Renal cortical epithelial cell (primary cell): ENCODE data around the gene B4GALNT1. TPM values are rescaled to one million over a fixed set of nuclear protein-coding genes. Genes with fewer than 3 reads are reported as not detected.
"Not testable (repeated sequence)": the region's sequence is repeated elsewhere in the genome, so short reads cannot be mapped to it uniquely, and the experiment has no call there.

Experiments used
- DNase-seq: peaks from one replicate; pipeline ENCODE4 v3.0.0-alpha.2; 2011; ENCODE audit warnings: low read depth
- total RNA-seq: library from RNA; depleted of rRNA; stranded (reverse); fragments of >200 nt; gene quantifications from 2 replicates; pipeline ENCODE4 v1.2.3, GENCODE V29; 2014

The B4GALNT1 gene
- total RNA-seq, 1 donor from 2014 or later = 0.20 TPM

DNA sequence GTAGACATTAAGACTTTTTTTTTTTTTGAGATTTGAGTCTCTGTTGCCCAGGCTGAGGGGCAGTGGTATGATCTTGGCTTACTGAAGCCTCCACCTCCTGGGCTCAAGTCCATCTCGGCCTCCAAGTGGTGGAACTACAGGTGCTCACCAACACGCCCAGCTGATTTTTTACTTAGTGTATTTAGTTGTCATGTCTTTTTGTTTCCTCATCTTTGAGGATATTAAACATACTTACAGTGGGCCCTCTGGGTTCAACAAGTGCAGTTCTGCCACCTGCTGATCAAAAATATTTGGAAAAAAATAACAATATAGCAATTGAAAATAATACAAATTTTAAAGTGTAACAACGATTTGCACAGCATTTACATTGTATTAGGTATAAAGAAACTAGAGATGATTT lies 4.4 kb upstream of the B4GALNT1 start:
- DNase-seq = no peak

GRCh38 chr12:57636731-57637130 lies 3.7 kb upstream of the B4GALNT1 start:
- not testable (repeated sequence) for DNase-seq

- DNase-seq = no peak
Observed at GRCh38 chr12:57632073-57632957, 686 bp downstream of the B4GALNT1 start.

- no peak for DNase-seq
Observed at GRCh38 chr12:57631566-57632072, 1.4 kb downstream of the B4GALNT1 start.

- DNase-seq = no peak
Observed at GRCh38 chr12:57630891-57631433, 2.0 kb downstream of the B4GALNT1 start.

- DNase-seq = no peak
Observed at GRCh38 chr12:57629897-57630471, 3.0 kb downstream of the B4GALNT1 start.

DNA sequence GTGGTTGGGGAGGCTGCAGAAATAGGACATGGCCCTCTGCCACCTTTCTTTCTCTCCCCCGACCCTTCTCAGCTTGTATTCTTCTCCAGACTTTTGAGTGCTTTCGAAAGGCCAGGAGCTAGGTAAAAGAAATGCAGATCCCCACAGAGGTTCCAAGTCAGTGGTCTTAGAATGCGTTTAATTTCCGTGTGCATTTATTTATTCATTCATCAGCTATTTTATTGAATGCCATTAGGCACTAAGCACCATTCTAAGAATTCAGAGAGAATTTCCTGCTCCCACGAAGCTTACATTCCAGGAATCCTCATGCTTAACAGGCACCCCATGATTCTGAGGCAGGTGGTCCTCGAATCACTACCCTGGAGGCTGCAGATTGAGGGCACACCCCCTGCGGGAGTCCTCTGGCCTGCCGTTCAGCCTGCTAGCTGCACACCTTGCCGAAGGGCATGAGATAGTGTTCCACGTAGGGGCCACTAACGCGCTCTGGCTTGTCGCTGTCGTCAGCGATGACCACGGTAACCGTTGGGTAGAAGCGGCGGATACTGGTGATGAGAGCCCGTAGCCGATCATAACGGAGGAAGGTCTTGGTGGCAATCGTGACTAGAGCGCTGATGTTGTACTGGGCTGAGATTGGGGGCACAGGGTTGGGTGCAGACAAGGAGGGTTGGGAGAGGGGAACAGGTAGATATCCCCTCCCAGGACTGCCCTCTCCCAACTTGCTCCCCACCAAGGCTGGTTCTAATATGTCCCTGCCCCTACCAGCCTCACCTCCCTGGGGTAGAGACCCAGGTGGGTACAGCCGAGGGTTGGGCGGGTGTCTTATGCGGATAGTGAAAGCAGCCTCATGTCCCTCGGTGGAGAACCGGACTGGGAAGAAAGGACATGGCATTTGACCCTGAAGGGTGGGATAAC lies 4.5 kb downstream of the B4GALNT1 start:
- DNase-seq = peak; percentile 11

DNA sequence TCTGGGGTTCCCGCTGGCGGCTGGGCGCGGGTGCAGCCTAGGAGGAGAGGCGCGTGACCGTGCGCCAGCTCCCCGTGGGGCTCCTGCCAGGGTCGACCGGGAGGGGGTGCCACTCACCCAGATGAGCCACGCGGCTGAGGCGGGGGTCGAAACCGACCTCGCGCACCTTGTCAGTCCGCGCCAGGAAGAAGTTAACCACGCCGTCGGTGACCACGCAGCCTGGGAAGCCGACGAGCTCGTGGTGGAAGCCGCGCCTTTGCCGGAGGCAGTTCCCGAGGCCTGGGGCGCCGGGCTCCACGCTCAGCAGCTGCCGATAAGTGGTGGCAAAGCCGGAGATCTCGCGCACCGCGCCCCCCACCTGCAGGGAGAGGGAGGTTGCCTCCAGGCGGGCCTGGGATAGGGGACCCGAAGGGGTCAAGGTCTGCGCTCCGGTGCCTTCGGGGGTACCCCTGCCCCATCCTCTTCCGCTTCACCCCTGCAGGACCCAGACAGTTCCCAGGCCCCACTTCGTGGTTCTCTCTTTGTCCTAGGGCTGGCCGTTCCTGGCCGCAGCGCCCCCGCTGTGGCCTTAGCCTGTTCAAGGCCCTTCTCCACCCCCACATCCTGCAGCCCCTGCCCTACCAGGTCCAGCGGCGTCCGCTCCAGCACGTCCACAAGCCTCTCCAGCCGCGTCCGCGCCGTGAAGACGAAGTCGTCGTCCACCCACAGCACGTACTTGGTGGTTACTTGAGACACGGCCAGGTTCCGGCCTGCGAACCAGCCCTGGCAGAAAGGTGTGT lies 5.3 kb downstream of the B4GALNT1 start:
- no peak for DNase-seq

DNA sequence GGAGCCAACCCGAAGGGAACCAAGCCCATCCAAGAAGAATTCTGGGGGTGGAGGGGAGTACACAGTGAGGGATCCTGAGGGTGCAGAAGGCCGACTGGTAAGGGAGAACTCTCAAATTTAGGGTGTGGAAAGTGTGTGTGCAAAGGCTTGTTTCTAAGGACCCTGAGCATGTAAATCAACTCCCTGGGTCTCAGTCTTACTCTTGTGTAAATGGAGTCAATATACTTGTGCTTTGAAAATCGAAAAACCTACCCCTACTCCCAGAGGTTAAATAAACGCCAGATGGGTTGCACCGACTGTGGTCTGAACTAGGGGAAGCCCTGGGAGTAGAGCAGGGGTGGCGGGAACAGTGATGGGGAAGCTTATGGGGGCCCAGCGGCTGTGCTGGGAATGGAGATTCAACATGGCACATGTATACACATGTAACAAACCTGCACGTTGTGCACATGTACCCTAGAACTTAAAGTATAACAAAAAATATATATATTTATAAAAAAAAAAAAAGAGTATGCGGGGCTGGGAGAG lies 6.0 kb downstream of the B4GALNT1 start:
- no peak for DNase-seq

DNA sequence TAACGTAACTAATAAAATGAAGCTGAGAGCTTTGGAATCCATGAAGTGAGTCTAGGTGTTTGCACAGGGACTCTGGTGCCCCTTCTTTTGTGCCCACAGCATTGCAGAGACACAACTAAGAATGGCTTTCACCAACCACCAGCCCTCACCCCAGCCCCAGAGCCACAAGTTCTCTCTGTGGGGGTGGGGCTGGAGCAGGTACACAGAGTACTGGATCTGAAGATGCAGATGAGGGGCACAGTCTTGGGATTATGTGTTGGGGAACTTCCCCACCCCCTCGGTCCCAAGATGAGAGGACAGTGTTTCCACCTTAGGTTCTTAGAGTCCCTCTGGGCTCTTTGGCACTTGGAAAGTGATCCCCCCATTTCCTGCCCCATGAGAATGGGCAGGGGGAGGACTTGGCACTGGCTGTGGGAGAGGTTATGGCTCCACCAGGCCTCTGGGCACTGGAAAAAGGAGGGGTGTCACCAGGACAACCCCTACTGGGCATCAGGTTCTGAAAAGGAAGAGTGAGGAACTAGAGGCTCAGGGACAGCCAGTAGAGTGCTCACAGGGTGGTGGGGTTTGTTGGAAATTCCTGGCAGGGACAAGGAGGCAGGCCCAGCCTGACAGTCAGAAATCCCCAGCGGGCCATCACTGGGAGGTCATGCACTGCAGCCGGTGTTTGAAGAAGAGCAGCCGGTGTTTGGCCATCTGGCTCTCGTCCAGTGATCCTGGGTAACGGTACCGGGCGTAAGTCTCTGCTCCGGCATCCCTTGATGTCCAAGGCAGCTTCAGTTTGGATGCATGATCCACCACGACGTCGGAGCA lies 6.7 kb downstream of the B4GALNT1 start:
- DNase-seq = no peak

GRCh38 chr12:57625261-57626032 lies 7.6 kb downstream of the B4GALNT1 start:
- no peak for DNase-seq

DNA sequence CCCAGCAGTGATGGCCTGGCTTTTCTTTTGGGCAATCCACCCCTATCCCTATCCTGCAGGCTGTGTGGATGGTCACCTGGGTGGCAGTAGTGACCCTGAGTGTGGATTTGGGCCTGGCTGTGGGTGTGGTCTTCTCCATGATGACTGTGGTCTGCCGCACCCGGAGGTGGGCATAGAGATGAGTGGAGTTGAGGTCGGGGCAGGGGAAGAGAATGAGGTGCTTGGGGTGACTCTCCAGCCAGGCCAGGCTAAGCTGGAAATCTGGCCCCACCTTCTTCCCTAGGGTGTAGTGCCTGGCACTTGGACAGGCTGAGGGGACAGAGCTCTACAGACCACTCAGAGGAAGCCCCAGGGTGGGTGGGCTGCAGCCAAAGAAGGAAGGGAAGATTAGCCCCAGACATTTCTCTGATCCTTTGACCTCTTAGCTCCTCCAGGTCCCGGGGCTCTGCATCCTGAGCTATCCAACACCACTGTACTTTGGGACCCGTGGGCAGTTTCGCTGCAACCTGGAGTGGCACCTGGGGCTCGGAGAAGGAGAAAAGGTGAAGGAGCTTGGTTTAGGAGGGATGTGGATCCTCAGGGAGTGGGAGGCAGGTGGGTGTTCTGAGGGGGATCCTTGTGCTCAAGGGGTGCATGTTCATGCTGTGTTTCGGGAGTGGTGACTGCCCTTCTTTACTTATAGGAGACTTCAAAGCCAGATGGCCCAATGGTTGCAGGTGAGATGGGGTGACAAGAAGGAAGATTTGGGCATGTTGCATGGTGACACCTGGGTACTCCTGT lies 8.4 kb downstream of the B4GALNT1 start:
- DNase-seq = no peak

- DNase-seq = no peak
Observed at GRCh38 chr12:57623811-57624390, 9.1 kb downstream of the B4GALNT1 start.

DNA sequence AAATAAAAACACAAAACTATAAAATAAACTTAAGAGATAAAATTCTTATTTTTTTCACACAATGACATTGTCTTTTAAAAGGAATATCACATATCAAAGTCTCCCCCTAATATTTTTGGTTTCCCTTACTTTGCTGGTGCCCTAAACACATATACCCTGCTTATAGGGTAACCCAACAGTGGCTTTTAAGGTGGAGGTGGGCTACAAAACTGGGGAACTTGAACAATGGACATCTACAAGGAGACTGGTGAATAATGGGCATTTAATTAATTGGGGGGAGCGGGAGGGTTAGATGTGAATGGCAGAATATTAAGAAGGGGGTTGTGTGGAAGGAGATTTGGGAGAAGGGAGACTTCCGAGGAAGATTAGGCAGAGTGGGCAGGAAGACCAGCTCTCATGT lies 9.6 kb downstream of the B4GALNT1 start:
- no peak for DNase-seq

DNA sequence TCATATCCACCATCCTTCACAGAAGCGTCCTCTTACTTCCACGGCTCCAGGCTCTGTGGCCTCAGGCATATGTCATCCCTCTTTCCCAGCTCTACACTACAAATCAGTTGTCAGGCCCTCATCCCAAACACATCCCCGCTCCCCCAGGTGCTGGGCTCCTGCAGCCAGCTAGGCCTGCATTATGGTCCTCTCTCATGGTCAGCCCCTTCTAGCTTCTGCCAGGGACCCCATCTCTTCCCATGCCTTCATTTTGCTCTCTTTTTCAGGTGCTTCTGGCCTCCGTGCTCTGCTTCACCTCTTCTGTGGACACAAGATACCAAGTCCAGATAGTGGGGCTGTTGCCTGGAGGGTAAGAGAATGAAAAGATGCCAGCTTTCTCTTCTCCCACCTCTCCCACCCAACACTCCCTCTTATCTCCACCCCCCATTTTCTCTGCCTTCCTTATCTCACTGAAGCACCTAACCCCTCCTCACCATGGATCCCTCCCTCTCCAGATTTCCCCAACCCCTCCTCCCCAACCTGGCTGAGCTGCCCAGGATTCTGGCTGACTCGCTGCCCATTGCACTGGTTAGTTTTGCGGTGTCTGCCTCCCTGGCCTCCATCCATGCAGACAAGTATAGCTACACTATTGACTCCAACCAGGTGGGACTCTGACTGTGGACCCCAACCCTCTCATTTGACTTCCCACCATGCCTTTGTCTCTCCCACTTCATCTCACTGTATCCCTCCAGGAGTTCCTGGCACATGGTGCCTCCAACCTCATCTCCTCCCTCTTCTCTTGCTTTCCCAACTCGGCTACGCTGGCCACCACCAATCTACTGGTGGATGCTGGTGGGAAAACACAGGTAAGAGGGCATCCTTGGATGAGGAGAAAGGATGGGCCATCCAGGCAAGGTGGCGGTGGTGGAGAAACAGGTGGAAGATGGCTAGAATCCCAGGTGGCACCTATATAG lies 10.4 kb downstream of the B4GALNT1 start:
- DNase-seq = no peak

- no peak for DNase-seq
Observed at GRCh38 chr12:57621497-57622292, 11.3 kb downstream of the B4GALNT1 start.
